ENCODE measurements around the gene VWA5A. TPM values are rescaled to one million over a fixed set of nuclear protein-coding genes. Genes with fewer than 3 reads are reported as not detected.

Gene VWA5A
- total RNA-seq, 1 experiment from 2014 or later = 15.1 TPM

DNA sequence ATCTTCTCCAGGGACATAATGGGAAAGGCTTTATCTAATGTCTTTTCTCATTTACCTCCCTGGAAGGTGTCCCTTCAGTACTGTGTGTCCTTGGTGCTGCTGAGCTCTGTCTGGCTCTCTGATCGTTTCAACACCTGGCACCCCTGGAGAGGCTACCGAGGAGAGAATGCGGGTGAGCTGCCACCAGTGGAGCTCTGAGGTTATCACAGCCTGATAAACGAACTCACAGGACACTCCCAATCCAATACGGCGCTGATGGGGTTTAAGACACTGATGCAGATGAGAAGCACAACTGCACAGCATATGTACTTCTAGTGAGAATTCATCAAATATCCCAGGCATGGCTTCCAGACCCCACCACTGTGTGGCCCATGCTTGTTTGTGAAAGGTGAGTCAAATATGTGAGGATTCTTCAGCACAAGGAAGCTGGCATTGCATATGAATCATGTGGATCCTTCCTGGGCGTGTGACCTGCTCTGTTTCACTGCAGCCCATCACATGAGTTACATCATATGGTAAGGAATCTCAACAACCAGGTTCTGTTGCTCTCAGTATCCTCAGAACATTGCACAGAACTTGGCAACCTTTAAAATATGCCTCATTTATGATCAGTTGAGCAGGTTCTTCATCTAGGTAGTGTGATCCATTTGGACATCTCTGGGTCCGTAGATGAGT is 34.8 kb upstream of the VWA5A start:
- no peak for DNase-seq
- Histone ChIP-seq H3K36me3 (replicated peaks; ENCODE audit: control insufficient read depth, insufficient read depth, low read length) (no peaks in the 10 kb centered on the region), H3K27me3 (ENCODE audit: control insufficient read depth, insufficient read depth, low read length) (no peaks in the 10 kb centered on the region), H3K4me3 (ENCODE audit: insufficient read depth, low read depth, low read length) (no peak overlapping the region)

DNA sequence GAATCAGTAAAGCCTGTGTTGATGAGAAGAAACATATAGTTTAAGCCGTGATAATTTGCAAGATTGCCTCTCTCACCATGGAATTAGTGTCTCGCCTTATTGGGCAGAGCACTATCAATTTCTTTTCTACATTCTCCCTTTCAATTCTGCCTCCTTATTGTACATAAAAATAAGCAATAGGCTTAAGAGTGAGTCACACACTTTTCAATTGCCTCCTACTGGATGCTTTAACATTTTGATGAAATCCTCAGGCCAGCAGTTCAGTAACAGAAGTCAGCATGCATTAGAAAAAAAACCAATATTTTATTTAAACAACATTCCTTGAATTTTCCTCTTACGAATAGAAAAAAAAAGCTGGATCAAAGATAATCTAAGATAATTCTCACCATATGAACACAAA is 33.8 kb upstream of the VWA5A start:
- Histone ChIP-seq H3K36me3 (replicated peaks; ENCODE audit: control insufficient read depth, insufficient read depth, low read length) (no peaks in the 10 kb centered on the region), H3K4me3 (ENCODE audit: insufficient read depth, low read depth, low read length) (no peak overlapping the region), H3K27me3 (ENCODE audit: control insufficient read depth, insufficient read depth, low read length) (no peaks in the 10 kb centered on the region)
- DNase-seq = no peak

DNA sequence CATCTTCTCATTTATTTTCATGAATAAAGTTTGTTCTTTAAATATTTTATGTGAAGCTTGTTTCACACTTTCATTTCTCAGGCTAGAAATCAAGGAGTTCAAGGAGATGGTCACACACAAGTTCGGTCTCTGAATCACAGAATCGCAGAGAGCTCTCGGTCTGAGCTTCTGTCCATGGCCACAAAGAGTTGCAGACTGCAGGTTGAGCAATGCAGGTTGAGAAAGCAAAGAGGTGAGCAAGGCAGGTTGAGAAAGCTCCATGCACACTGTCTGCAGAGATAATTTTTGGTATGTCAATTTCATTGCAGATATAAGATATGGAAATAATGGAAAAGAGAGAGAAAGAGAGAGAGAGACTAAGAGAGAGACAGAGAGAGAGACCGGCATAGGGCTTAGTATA is 32.9 kb upstream of the VWA5A start:
- no peak for DNase-seq
- Histone ChIP-seq H3K36me3 (replicated peaks; ENCODE audit: control insufficient read depth, insufficient read depth, low read length) (no peaks in the 10 kb centered on the region), H3K27me3 (ENCODE audit: control insufficient read depth, insufficient read depth, low read length) (no peaks in the 10 kb centered on the region), H3K4me3 (ENCODE audit: insufficient read depth, low read depth, low read length) (no peak overlapping the region)

DNA sequence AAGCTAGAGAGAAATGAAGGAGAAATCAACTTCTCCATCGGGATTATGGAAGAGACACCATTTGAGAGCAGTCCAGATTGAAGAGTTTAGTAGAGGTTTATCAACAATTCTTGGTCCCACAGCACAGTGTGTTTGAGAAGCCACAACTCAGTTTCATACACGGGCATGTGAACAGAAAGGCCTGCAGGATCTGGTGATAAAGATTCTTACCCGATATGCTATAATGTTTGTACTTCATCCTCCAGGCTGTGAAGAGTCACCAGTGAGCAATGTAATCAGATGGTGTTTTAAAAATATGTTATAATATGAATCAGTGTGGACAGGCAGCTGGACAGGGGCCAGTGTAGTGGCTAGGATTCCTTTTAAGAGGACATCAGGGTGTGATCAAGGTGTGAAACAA is 29.7 kb upstream of the VWA5A start:
- Histone ChIP-seq H3K27me3 (ENCODE audit: control insufficient read depth, insufficient read depth, low read length) (no peaks in the 10 kb centered on the region), H3K4me3 (ENCODE audit: insufficient read depth, low read depth, low read length) (no peak overlapping the region), H3K36me3 (replicated peaks; ENCODE audit: control insufficient read depth, insufficient read depth, low read length) (no peaks in the 10 kb centered on the region)
- no peak for DNase-seq

DNA sequence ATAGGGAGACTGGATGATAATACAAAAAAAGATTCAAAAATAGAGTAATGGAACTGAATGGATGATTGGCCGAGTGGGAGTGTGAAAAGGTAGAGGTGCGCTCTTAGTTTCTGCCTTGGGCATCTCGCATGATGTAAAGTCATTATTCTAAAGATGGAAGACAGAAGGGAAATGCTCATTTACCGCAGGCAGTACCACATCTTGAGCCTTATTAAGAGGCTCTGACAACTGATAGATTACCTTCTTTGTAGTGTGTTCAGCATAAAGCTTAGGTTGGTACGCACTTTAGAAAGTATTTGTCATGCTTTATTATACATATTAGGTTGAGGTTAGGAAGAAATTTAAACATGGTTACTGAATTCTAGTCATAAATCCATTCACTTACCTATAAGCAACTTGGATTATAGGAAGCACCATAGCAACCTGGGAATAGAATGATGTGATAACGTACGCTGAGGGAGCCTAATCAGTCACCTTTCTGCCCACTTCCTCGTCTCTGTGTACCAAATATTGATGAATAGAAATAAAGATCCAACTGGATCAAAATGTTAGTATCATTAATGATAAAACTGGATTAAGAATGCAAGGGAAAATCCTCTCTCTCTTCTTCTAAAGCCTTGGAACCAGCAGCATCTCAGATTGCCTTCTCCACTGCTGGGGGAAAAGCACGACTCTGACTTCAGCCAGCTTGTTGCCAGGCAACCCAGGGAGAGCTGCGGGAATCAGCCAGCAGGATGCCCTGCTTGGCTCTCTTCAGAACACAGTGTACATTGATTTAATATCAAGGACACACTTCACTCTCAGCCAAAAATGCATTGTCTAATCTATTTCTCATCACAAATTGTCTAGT is 29.0 kb upstream of the VWA5A start:
- no peak overlapping the region for H3K4me3 ChIP-seq (ENCODE audit: insufficient read depth, low read depth, low read length)
- no peaks in the 10 kb centered on the region for H3K36me3 ChIP-seq (replicated peaks; ENCODE audit: control insufficient read depth, insufficient read depth, low read length)
- H3K27me3 ChIP-seq (ENCODE audit: control insufficient read depth, insufficient read depth, low read length) = no peaks in the 10 kb centered on the region
- DNase-seq = peak; percentile 45

DNA sequence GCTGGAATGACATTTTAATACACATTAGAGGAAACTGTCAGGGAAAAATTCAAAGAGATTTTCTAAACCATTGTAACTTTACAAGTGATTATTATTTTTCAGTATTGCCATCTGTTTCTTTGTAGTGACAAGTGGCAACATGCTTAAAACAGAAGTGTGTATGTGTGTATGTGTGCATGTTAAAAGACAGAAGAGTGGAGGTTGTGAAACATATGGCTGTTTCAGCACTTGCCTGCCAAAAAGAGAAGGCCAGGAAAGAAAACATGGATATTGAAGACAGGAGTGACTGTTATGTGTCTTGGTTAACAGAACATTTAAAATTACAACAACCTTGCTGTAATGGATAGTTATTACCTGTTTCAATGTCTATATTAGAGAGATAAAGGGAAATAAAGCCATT is 24.3 kb upstream of the VWA5A start:
- DNase-seq = no peak
- Histone ChIP-seq H3K27me3 (ENCODE audit: control insufficient read depth, insufficient read depth, low read length) (no peaks in the 10 kb centered on the region), H3K36me3 (replicated peaks; ENCODE audit: control insufficient read depth, insufficient read depth, low read length) (no peaks in the 10 kb centered on the region), H3K4me3 (ENCODE audit: insufficient read depth, low read depth, low read length) (no peak overlapping the region)

DNA sequence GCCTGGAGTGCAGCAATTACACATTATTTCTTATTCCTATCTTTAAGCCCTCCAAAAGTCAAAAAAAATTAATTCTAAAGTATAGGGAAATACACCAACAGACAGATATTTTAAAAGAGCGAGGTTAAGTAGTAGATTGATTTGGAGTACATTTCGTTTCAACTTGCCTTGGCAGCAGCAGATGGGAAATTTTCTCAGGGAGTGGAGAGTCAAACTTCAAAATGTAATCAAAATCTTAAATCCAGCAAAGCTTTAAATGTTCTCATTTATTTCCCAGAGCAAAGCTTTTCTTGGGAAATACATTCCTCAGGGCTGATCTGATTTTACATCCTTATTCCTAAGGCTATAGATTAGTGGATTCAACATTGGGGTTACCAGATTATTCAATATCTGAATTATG is 21.9 kb upstream of the VWA5A start:
- H3K27me3 ChIP-seq (ENCODE audit: control insufficient read depth, insufficient read depth, low read length) = no peaks in the 10 kb centered on the region
- DNase-seq = no peak
- H3K4me3 ChIP-seq (ENCODE audit: insufficient read depth, low read depth, low read length) = no peak overlapping the region
- no peaks in the 10 kb centered on the region for H3K36me3 ChIP-seq (replicated peaks; ENCODE audit: control insufficient read depth, insufficient read depth, low read length)

DNA sequence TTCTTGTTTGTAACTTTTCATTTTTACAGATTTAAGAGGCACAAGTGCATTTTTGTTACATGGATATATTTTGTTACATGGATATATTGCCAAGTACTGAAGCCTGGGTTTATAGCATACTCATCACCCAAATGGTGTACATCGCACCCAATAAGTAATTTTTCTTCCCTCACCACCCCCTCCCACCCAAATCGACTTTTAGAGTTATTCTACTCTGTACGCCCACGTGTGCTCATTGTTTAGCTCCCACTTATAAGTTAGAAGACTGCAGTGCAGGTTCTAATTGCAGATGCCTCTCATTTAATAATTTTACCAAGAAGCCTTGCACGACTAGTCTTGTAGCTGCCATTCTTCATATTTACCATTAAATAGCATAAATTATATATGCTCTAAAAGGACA is 20.5 kb upstream of the VWA5A start:
- no peak overlapping the region for H3K4me3 ChIP-seq (ENCODE audit: insufficient read depth, low read depth, low read length)
- no peaks in the 10 kb centered on the region for H3K36me3 ChIP-seq (replicated peaks; ENCODE audit: control insufficient read depth, insufficient read depth, low read length)
- DNase-seq = no peak
- H3K27me3 ChIP-seq (ENCODE audit: control insufficient read depth, insufficient read depth, low read length) = no peaks in the 10 kb centered on the region

DNA sequence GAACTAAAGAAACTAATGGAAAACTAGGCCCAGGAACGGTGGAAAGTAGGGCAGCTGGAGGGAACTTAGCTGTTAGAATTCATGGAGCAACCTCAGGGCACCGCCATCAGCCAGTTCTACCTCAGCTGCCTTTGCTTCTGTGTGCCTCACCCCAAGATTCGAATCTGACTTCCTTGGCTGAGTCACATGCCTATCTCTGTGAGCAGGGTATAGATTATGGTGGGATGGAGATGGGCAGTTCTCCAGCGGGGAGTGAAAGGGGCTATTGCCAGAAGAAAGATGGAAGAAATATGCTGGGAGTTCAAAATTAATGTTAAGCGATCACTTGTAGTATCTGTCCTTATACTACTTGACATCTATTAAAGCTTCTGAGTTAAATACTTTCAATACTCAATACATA is 18.9 kb upstream of the VWA5A start:
- DNase-seq = no peak
- Histone ChIP-seq H3K4me3 (ENCODE audit: insufficient read depth, low read depth, low read length) (no peak overlapping the region), H3K27me3 (ENCODE audit: control insufficient read depth, insufficient read depth, low read length) (no peaks in the 10 kb centered on the region), H3K36me3 (replicated peaks; ENCODE audit: control insufficient read depth, insufficient read depth, low read length) (no peaks in the 10 kb centered on the region)

DNA sequence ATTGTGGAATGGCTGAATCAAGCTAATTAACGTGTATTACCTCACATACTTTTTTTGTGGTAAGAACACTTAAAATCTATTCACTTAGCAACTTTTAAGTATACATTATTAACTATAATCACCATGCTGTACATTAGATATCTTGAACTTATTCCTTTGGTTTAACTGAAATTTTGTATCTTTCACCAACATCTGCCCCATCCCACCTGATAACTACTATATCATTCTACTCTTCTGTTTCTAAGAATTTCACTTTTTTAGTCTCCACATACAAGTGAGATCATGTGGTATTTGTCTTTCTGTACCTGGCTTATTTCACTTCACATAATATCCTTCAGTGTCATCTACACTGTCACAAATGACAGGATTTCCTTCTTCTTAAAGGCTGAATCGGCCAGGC is 17.1 kb upstream of the VWA5A start:
- H3K27me3 ChIP-seq (ENCODE audit: control insufficient read depth, insufficient read depth, low read length) = no peaks in the 10 kb centered on the region
- DNase-seq = no peak
- no peaks in the 10 kb centered on the region for H3K36me3 ChIP-seq (replicated peaks; ENCODE audit: control insufficient read depth, insufficient read depth, low read length)
- H3K4me3 ChIP-seq (ENCODE audit: insufficient read depth, low read depth, low read length) = no peak overlapping the region

DNA sequence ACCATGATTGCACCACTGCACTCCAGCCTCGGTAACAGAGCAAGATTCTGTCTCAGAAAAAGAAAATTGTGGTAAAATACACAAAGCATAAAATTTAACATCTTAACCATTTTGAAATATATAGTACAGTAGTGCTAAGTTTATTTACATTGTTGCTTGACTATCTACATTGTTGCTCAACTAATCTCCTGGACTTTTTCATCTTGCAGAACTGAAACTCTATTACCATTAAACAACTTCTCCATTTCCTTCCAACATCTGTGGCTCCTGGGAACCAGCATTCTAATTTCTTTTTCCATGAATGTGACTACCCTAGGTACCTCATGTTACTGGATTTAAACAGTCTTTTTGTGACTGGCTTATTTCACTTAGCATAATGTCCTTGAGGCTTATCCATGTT is 13.5 kb upstream of the VWA5A start:
- Histone ChIP-seq H3K4me3 (ENCODE audit: insufficient read depth, low read depth, low read length) (no peak overlapping the region), H3K27me3 (ENCODE audit: control insufficient read depth, insufficient read depth, low read length) (no peaks in the 10 kb centered on the region), H3K36me3 (replicated peaks; ENCODE audit: control insufficient read depth, insufficient read depth, low read length) (no peaks in the 10 kb centered on the region)
- no peak for DNase-seq

DNA sequence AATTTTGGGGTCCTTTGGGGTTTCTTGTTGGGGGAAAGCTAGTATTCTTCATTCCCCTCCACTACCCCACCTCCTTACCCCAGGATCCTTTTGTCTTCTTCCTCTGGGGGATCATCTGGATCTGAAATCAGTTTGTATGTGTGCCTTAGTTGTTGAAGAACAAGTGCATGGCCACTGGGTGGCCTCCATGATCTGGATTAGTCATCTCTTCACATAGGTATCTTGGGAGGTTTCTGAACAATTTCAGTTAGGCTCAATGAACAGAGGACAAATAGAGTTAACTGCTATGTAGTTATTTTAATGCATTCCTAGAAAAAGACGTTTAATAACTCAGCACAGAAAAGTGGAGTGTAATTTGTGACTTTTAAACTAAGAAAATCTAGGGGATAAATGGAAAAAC is 7.1 kb upstream of the VWA5A start:
- Histone ChIP-seq H3K36me3 (replicated peaks; ENCODE audit: control insufficient read depth, insufficient read depth, low read length) (no peaks in the 10 kb centered on the region), H3K4me3 (ENCODE audit: insufficient read depth, low read depth, low read length) (no peak overlapping the region), H3K27me3 (ENCODE audit: control insufficient read depth, insufficient read depth, low read length) (no peaks in the 10 kb centered on the region)
- DNase-seq = peak; percentile 21

DNA sequence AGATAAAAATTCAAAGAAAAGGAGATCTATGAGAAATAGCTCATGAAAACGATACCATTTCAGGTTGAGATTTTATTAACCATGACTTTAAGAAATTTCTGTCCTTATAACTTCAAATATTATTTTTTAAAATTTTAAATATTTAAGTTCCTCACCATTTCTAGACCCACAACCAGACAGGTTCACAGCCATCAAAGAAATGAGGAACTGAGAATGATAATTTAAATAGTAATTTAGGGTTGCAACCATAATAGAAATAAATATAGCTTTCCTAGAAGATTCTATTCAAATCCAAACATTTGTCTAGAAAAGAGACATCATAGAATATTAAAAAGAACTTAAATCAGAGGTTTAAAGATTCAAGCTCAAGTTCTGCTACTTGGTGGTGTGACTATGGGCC is 5.9 kb upstream of the VWA5A start:
- Histone ChIP-seq H3K36me3 (replicated peaks; ENCODE audit: control insufficient read depth, insufficient read depth, low read length) (no peaks in the 10 kb centered on the region), H3K27me3 (ENCODE audit: control insufficient read depth, insufficient read depth, low read length) (no peaks in the 10 kb centered on the region), H3K4me3 (ENCODE audit: insufficient read depth, low read depth, low read length) (no peak overlapping the region)
- no peak for DNase-seq

DNA sequence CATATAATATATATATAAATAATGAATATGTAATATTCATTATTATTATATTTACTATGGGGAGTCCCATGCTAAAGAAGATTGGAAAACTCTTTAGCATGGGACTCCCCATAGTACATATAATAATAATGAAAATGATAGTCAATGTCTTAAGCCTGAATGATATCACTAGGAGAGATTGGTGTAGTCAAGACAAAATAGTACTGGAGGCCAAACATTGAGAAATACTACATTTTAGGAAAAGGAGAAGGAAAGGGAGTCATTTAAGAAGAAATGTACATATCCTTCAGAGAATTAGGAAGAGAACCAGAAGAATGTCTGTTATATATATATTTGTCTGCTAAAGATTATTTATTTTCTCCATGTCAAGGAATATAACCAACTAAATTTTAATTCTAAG is 5.0 kb upstream of the VWA5A start:
- no peak for DNase-seq
- Histone ChIP-seq H3K27me3 (ENCODE audit: control insufficient read depth, insufficient read depth, low read length) (no peaks in the 10 kb centered on the region), H3K4me3 (ENCODE audit: insufficient read depth, low read depth, low read length) (no peak overlapping the region), H3K36me3 (replicated peaks; ENCODE audit: control insufficient read depth, insufficient read depth, low read length) (no peaks in the 10 kb centered on the region)

DNA sequence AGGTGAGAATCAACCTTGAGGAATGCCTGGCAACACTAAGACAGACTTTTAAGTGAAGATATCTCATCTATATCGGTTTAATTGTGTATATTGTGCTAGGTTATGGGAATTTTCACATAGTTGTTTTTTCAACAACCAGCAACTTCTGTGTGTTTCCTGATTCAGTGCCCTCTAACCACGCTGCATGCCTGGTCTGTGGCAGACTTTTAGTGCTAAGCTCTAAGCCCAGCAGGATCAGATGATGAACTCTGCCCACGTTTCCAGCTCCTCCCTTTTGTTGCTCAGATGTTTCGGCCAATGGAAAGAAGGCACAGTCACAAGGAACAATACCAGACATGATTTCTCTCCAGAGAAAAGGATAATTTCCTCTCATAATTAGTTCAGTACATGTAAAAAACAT is 1.4 kb upstream of the VWA5A start:
- no peaks in the 10 kb centered on the region for H3K27me3 ChIP-seq (ENCODE audit: control insufficient read depth, insufficient read depth, low read length)
- no peak overlapping the region for H3K4me3 ChIP-seq (ENCODE audit: insufficient read depth, low read depth, low read length)
- DNase-seq = no peak
- no peaks in the 10 kb centered on the region for H3K36me3 ChIP-seq (replicated peaks; ENCODE audit: control insufficient read depth, insufficient read depth, low read length)

Data from H7 (cell line).